Measurements from ENCODE around the gene FCRL3. TPM values are rescaled to one million over a fixed set of nuclear protein-coding genes. Genes with fewer than 3 reads are reported as not detected.

The FCRL3 gene
- total and polyA plus RNA-seq, 7 donors, result 0.03 to 0.44 (median 0.06) TPM; not detected in 2

DNA sequence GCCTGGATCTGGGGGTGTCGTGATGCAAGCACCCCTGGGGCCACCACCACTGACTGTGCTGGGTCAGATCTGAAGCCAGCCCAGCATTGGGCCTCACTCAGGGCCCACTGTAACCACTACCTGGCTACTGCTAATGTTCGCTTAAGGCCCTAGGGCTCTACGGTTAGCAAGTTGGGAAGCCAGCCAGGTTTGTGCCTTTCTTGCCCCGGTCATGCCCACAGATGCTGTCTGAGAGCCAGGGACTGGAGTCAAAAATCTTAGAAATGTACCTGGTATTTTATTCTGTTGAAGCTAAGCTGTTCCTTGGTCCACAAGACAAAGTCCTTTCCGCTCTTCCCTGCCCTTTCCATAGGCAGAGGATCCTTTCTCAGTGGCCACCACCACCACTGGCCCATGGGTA, 15.2 kb upstream of the FCRL3 start:
- H3K36me3 ChIP-seq (ENCODE audit: insufficient read depth in 1 of 2, low read depth in 1 of 2), result no peaks in the 10 kb centered on the region
- 68 to 79% (median 70%) methylated on average over 5 of the region's 5 CpGs for WGBS, 3 donors
- DNase-seq (no peak), ATAC-seq (no peak)
- intact Hi-C loops (cut with DNase I), result no loop called here
- no peaks in the 10 kb centered on the region for H3K4me1 ChIP-seq
- no peak overlapping the region for H3K27ac ChIP-seq
- H3K9me3 ChIP-seq, result no peaks in the 10 kb centered on the region
- no peak for TF ChIP-seq CTCF (IDR thresholded peaks at IDR 0.05)
- no peaks in the 10 kb centered on the region for H3K27me3 ChIP-seq (ENCODE audit: insufficient read depth in 3 of 3, low read length in 2 of 3)
- H3K4me3 ChIP-seq, result no peak overlapping the region

GRCh38 chr1:157711802-157712201, 11.2 kb upstream of the FCRL3 start:
- DNase-seq, result no peak
- Histone ChIP-seq H3K4me3 (no peak overlapping the region), H3K36me3 (ENCODE audit: insufficient read depth in 1 of 2, low read depth in 1 of 2) (no peaks in the 10 kb centered on the region), H3K27ac (no peak overlapping the region), H3K9me3 (no peaks in the 10 kb centered on the region), H3K4me1 (no peaks in the 10 kb centered on the region), H3K27me3 (ENCODE audit: insufficient read depth in 3 of 3, low read length in 2 of 3) (no peaks in the 10 kb centered on the region)
- no peak for TF ChIP-seq CTCF (IDR thresholded peaks at IDR 0.05)
- intact Hi-C loops (cut with DNase I), result no loop called here
- no peak for ATAC-seq

- H3K4me1 ChIP-seq, result no peaks in the 10 kb centered on the region
- DNase-seq (no peak), ATAC-seq (no peak)
- intact Hi-C loops (cut with DNase I), result no loop called here
- H3K9me3 ChIP-seq, result no peaks in the 10 kb centered on the region
- no peak for TF ChIP-seq CTCF (IDR thresholded peaks at IDR 0.05)
- H3K36me3 ChIP-seq (ENCODE audit: insufficient read depth in 1 of 2, low read depth in 1 of 2), result no peaks in the 10 kb centered on the region
- H3K27me3 ChIP-seq (ENCODE audit: insufficient read depth in 3 of 3, low read length in 2 of 3), result no peaks in the 10 kb centered on the region
- no peak overlapping the region for H3K4me3 ChIP-seq
- no peak overlapping the region for H3K27ac ChIP-seq
These were observed 4.3 kb upstream of the FCRL3 start for GRCh38 chr1:157704878-157705277.

- Histone ChIP-seq H3K4me1 (no peaks in the 10 kb centered on the region), H3K36me3 (ENCODE audit: insufficient read depth in 1 of 2, low read depth in 1 of 2) (no peaks in the 10 kb centered on the region), H3K4me3 (no peak overlapping the region), H3K27ac (no peak overlapping the region), H3K27me3 (ENCODE audit: insufficient read depth in 3 of 3, low read length in 2 of 3) (no peaks in the 10 kb centered on the region), H3K9me3 (no peaks in the 10 kb centered on the region)
- TF ChIP-seq CTCF (IDR thresholded peaks at IDR 0.05), result no peak
- DNase-seq (no peak), ATAC-seq (no peak)
- intact Hi-C loops (cut with DNase I), result no loop called here
- 74 to 77% (median 75%) methylated on average over 4 of the region's 4 CpGs for WGBS, 3 donors
These were observed 3.4 kb upstream of the FCRL3 start for GRCh38 chr1:157703981-157704380.

- Histone ChIP-seq H3K27me3 (ENCODE audit: insufficient read depth in 3 of 3, low read length in 2 of 3) (no peaks in the 10 kb centered on the region), H3K27ac (no peak overlapping the region), H3K36me3 (ENCODE audit: insufficient read depth in 1 of 2, low read depth in 1 of 2) (no peaks in the 10 kb centered on the region), H3K4me3 (no peak overlapping the region), H3K4me1 (no peaks in the 10 kb centered on the region), H3K9me3 (no peaks in the 10 kb centered on the region)
- intact Hi-C loops (cut with DNase I), result no loop called here
- no peak for TF ChIP-seq CTCF (IDR thresholded peaks at IDR 0.05)
- WGBS, 3 donors, result 73 to 82% (median 79%) methylated on average over 5 of the region's 5 CpGs
- ATAC-seq (no peak), DNase-seq (no peak)
These were observed 1.8 kb upstream of the FCRL3 start for GRCh38 chr1:157702308-157702825.
